IPS-15b (cell line): ENCODE measurements around the gene BBS1.

Experiments
- H3K27me3 ChIP-seq: one replicate; pipeline ENCODE4 v1.6.1; 2013; ENCODE audit warnings: low read length; ENCODE audit not compliant: control insufficient read depth, insufficient read depth
- H3K36me3 ChIP-seq: one replicate; pipeline ENCODE4 v1.6.1; 2013; ENCODE audit warnings: low read length; ENCODE audit not compliant: control insufficient read depth, insufficient read depth
- H3K4me1 ChIP-seq: one replicate; pipeline ENCODE4 v1.6.1; 2013; ENCODE audit warnings: mild to moderate bottlenecking, low read length; ENCODE audit not compliant: control insufficient read depth, insufficient read depth
- H3K4me3 ChIP-seq: one replicate; pipeline ENCODE4 v1.5.1; 2013; ENCODE audit warnings: low read depth, low read length
- H3K9ac ChIP-seq: one replicate; pipeline ENCODE4 v1.6.1; 2013; ENCODE audit warnings: low read depth, mild to moderate bottlenecking, low read length
- H3K9me3 ChIP-seq: one replicate; pipeline ENCODE4 v1.6.1; 2013; ENCODE audit warnings: mild to moderate bottlenecking, low read length; ENCODE audit not compliant: control insufficient read depth, insufficient read depth

The BBS1 gene

DNA sequence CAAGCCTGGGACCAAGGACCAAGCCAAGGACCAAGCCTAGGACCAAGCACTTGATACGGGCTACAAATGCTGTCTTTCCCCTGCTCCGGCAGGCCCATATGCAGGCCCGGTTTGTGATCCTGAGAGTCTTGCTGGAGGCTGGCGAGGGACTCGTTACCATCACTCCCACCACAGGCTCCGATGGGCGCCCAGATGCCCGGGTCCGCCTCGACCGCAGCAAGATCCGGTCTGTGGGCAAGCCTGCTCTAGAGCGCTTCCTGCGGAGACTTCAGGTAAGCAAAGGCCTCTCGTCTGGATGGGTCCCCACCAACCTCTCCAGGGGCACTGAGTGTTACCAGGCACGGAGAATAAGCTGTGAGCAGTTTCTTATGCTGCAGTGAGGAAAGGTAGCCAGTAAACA lies 13.2 kb upstream of the BBS1 start:
- Histone ChIP-seq H3K4me1 (no peaks in the 10 kb centered on the region), H3K9me3 (no peaks in the 10 kb centered on the region), H3K9ac (no peak overlapping the region), H3K4me3 (no peak overlapping the region), H3K36me3 (peaks cover 28% of the 10 kb centered on the region), H3K27me3 (no peaks in the 10 kb centered on the region)

DNA sequence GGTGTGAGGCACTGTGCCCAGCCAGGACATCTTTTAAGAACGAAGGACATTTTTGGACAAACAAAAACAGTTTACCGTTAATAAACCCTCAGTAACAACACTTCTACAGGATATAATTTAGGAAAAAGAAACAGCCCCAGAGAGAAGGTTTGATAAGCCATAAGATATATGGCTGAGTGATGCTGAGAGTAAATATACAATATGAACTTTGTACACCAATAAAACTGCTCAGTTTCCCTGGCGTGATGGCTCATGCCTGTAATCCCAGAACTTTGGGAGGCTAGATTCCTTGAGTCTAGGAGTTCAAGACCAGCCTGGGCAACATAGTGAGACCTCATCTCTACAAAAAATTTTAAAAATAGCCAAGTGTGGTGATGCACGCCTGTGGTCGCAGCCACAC lies 11.9 kb upstream of the BBS1 start:
- no peak overlapping the region for H3K9ac ChIP-seq
- H3K27me3 ChIP-seq = no peaks in the 10 kb centered on the region
- no peaks in the 10 kb centered on the region for H3K4me1 ChIP-seq
- H3K9me3 ChIP-seq = no peaks in the 10 kb centered on the region
- H3K36me3 ChIP-seq = peaks cover 22% of the 10 kb centered on the region
- H3K4me3 ChIP-seq = no peak overlapping the region

DNA sequence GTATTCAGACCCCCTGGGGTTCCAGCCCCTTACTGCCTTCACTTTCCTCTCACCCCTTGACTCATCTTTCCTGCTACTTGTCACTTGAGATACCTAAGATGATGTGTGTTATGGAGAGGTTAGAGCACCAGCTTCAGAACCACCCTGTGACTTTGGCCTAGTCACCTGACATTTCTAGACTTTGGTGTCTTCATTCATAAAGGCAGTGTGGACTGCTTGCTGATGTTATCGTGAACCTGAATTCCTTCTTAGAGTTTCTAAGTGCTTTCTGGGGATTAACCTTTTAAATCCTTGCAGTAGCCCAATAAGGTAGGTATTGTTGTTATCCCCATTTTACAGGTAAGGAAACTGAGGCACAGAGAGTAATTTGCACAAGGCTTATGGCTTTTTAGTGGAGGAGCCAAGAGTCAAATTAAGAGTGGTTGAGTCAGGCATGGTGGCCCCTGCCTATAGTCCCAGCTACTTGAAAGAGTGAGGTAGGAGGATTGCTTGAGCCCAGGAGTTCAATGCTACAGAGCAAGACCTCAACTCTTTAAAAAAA lies 5.1 kb upstream of the BBS1 start:
- Histone ChIP-seq H3K27me3 (no peaks in the 10 kb centered on the region), H3K36me3 (peaks cover 10% of the 10 kb centered on the region), H3K9ac (no peak overlapping the region)

DNA sequence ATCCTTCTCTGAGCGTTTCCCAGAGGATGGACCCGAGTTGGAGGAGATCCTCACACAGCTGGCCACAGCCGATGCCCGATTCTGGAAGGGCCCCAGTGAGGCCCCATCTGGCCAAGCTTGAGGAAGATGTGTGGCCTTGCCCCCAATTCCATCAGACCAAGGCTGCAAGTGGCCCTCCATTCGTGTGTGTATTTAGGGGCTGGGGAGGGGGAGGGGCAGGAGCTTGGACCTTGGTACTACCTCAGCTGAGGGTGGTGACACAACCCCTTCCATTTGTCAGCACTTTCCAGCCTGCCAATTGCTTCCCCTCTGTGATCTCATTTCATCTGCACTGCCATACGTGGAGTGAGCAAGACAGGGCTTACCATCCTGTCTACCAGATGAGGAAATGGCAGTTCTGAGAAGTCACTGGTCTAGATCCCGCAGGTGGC lies 1.3 kb upstream of the BBS1 start:
- Histone ChIP-seq H3K36me3 (peaks cover 7% of the 10 kb centered on the region), H3K9ac (no peak overlapping the region), H3K9me3 (no peaks in the 10 kb centered on the region)

More for the DNA sequence above, 5.1 kb upstream of the BBS1 start:
- H3K9me3 ChIP-seq = no peaks in the 10 kb centered on the region
- no peaks in the 10 kb centered on the region for H3K4me1 ChIP-seq
- no peak overlapping the region for H3K4me3 ChIP-seq

DNA sequence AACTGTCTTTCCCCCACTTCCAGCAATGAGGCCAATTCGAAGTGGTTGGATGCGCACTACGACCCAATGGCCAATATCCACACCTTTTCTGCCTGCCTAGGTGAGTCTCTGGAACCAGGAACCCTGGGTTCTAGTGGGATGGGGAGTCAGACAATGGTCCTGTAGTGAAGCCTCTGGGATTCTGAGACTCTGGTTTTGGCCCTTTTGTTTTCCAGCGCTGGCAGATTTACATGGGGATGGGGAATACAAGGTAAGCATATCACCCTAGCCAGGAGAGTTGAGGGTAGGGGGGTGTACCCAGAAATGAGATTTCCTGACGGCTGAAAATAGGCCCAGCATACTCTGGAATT lies 530 bp downstream of the BBS1 start:
- Histone ChIP-seq H3K9ac (peak overlapping the region; percentile 62), H3K36me3 (peaks cover 4% of the 10 kb centered on the region), H3K4me1 (no peaks in the 10 kb centered on the region), H3K27me3 (no peaks in the 10 kb centered on the region), H3K9me3 (no peaks in the 10 kb centered on the region), H3K4me3 (peak overlapping the region; percentile 92)

More for the DNA sequence above, 1.3 kb upstream of the BBS1 start:
- Histone ChIP-seq H3K27me3 (no peaks in the 10 kb centered on the region), H3K4me1 (no peaks in the 10 kb centered on the region), H3K4me3 (no peak overlapping the region)

DNA sequence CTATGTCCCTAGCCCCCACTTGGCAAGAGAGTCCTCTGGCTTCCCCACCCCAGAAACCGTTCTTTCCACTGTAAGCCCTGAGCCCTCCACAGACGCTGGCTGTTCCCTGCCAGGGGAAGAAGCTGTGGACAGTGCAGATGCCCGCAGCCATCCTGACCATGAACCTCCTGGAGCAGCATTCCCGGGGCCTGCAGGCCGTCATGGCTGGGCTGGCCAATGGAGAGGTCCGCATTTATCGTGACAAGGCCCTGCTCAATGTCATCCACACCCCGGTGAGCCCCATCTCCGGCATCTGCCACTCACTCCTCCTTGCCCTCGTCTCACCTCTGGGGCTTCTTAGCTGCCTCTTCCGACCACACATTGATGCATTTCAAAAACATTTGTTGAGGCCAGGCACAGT lies 13.2 kb downstream of the BBS1 start:
- Histone ChIP-seq H3K27me3 (no peaks in the 10 kb centered on the region), H3K4me3 (no peak overlapping the region), H3K9ac (no peak overlapping the region), H3K36me3 (peaks cover 19% of the 10 kb centered on the region), H3K9me3 (no peaks in the 10 kb centered on the region), H3K4me1 (no peaks in the 10 kb centered on the region)

DNA sequence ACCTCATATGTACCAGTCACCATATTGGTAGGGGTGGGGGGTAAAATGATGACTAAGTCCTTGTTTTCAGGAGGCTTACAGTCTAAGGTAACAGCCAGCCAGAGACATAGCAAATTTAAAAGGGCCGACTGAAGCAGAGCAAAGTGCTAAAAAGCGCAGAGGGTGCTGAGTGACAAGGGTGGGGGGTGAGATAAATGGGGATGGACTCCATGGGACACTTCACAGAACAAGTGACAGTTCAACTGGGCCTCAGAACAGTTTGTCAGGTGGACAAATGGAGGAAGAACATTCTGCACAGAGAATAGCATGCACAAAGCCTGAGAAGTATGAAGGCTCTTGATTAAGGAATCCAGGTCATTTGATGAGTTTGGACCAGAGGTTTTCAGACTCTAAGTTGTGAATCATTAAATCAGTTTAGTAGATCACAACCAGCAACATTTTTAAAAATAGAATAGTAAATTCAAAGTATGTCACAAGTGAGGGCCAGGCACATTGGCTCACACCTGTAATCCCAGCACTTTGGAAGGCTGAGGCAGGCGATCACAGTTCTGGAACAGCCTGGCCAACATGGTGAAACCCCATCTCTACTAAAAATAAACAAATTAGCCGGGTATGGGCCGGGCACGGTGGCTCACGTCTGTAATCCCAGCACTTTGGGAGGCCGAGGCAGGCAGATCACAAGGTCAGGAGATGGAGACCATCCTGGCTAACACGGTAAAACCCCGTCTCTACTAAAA lies 14.0 kb downstream of the BBS1 start:
- no peak overlapping the region for H3K9ac ChIP-seq
- H3K36me3 ChIP-seq = peaks cover 19% of the 10 kb centered on the region
- H3K4me3 ChIP-seq = no peak overlapping the region
- no peaks in the 10 kb centered on the region for H3K4me1 ChIP-seq
- no peaks in the 10 kb centered on the region for H3K27me3 ChIP-seq
- no peaks in the 10 kb centered on the region for H3K9me3 ChIP-seq

DNA sequence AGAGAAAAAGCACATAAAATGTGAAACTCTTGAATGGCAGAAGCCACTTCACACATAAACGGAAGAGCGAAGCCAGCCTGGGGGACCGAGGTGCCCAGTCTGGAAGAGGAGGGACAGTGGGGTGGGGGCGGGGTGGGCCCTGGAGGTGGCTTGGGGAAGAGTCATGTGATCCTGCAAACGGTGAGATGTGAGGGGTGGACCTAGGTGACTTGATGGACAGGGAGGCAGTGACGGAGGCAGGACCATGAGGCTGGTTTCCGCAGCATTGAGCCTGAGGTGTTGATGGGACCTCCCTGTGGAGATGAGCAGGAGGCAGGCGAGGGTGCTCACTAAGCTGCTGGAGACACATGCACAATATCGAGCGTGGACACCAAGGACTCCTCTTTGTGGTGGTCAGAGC lies 18.6 kb downstream of the BBS1 start:
- Histone ChIP-seq H3K27me3 (no peaks in the 10 kb centered on the region), H3K4me3 (no peak overlapping the region), H3K9ac (no peak overlapping the region), H3K9me3 (no peaks in the 10 kb centered on the region), H3K36me3 (peaks cover 4% of the 10 kb centered on the region), H3K4me1 (no peaks in the 10 kb centered on the region)

DNA sequence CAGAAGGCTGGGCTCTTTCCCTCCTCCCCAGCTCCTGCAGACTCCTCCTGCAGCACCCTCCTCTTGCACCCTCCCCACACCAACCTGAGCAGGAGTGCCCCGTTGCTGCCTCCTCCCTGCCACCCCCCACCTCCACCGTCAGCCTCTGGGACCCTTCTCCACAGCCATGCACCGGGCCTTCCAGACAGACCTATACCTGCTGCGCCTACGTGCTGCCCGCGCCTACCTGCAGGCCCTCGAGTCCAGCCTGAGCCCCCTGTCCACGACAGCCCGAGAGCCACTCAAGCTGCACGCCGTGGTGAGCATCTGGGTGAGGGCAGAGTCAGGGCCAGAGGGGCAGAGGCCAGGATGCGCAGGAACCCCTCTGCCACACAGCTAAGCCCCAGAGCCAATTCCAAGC lies 19.2 kb downstream of the BBS1 start:
- H3K4me1 ChIP-seq = no peaks in the 10 kb centered on the region
- H3K4me3 ChIP-seq = no peak overlapping the region
- H3K9me3 ChIP-seq = no peaks in the 10 kb centered on the region
- H3K36me3 ChIP-seq = peaks cover 4% of the 10 kb centered on the region
- H3K9ac ChIP-seq = no peak overlapping the region
- no peaks in the 10 kb centered on the region for H3K27me3 ChIP-seq

DNA sequence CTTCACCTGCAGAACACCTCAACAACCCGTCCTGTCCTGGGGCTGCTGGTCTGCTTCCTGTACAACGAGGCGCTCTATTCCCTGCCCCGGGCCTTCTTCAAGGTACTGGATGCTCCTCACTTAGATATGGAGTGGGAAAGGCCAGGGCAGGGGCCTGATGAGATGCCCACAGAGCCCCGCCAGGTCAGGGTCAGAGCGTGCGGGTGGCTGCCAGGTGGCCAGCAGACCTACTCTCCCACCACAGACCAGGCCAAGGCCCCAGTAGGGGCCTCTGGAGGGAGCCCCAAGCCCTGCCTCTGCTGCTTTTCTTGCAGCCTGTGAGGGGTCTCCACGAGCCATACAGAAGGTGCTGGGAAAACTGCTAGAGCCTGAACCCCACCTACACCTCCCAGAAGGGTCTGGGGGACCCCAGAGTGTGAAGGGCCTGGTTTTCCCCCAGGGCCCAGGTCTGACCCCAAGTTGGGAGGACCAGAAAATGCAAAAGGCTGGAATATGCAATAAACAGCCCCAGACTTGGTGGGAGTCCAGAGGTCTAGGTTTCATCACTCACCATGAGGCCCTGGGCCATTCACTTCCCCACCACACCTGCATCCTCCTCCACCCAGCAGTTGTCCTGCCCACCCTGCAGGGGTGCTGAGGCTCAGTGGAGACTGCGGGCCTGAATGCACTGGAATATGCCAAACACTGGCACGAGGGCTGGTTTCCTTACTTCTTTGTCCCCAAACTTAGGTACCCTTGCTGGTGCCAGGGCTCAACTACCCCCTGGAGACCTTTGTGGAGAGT lies 20.7 kb downstream of the BBS1 start:
- Histone ChIP-seq H3K9ac (no peak overlapping the region), H3K4me1 (no peaks in the 10 kb centered on the region), H3K36me3 (peaks cover 8% of the 10 kb centered on the region), H3K4me3 (no peak overlapping the region), H3K27me3 (no peaks in the 10 kb centered on the region), H3K9me3 (no peaks in the 10 kb centered on the region)

DNA sequence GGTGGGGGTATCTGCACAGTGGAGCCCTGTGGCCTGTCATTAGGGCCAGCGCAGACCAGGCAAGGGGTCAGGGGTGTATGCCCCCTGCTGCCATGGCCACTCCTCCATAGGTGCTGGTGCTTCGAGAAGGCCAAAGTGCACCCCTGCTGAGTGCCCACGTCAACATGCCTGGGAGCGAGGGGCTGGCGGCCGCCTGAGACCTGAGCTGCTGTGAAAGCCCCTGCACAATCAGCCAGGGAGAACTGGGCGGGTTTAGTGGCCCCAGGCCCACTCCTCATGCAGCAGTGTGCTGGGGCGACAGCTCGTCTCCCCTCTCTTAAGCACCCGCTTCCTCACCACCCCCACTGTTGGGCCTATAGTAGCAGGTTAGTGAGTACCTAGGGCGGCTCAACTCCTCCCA lies 21.4 kb downstream of the BBS1 start:
- no peaks in the 10 kb centered on the region for H3K9me3 ChIP-seq
- H3K4me1 ChIP-seq = no peaks in the 10 kb centered on the region
- no peak overlapping the region for H3K4me3 ChIP-seq
- H3K9ac ChIP-seq = no peak overlapping the region
- no peaks in the 10 kb centered on the region for H3K27me3 ChIP-seq
- peaks cover 4% of the 10 kb centered on the region for H3K36me3 ChIP-seq

DNA sequence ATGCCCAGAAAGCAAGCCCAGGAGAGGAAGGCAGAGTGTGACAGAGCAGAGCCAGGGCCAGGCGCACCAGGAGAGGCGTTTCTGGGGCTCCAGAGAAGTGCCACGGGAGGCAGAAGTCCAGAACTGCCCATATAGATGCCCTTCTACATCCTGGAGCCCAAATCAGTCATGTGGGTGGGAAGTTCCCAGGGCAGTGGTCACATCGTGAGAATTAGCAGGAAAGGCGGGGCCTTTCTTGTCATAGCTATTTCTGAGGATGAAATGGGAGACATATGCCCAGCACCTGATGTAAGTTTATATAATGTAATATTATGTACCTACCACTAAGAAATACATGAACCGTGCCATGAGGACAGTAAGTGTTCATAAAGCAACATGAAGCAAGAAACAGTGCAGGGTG lies 22.3 kb downstream of the BBS1 start:
- Histone ChIP-seq H3K36me3 (peaks cover 4% of the 10 kb centered on the region), H3K9ac (no peak overlapping the region), H3K9me3 (no peaks in the 10 kb centered on the region), H3K4me3 (no peak overlapping the region), H3K4me1 (no peaks in the 10 kb centered on the region), H3K27me3 (no peaks in the 10 kb centered on the region)
